Measurements from ENCODE around the gene ARHGEF10L.

Gene ARHGEF10L

GRCh38 chr1:17569200-17570139 lies 30.0 kb downstream of the ARHGEF10L start:
- DNase-seq (ENCODE audit: low read depth in 3 of 3), result no peak

GRCh38 chr1:17570228-17570627 lies 30.7 kb downstream of the ARHGEF10L start:
- no peak for DNase-seq (ENCODE audit: low read depth in 3 of 3)

- DNase-seq (ENCODE audit: low read depth in 3 of 3), result no peak
Measured at GRCh38 chr1:17572264-17572985, 32.9 kb downstream of the ARHGEF10L start.

GRCh38 chr1:17573518-17574041 lies 34.1 kb downstream of the ARHGEF10L start:
- DNase-seq (ENCODE audit: low read depth in 3 of 3), result no peak

- no peak for DNase-seq (ENCODE audit: low read depth in 3 of 3)
Measured at GRCh38 chr1:17574516-17574915, 35.0 kb downstream of the ARHGEF10L start.

GRCh38 chr1:17575797-17576518 lies 36.5 kb downstream of the ARHGEF10L start:
- no peak for DNase-seq (ENCODE audit: low read depth in 3 of 3)

- no peak for DNase-seq (ENCODE audit: low read depth in 3 of 3)
Measured at GRCh38 chr1:17576519-17576853, 37.0 kb downstream of the ARHGEF10L start.

GRCh38 chr1:17577907-17578297 lies 38.4 kb downstream of the ARHGEF10L start:
- DNase-seq (ENCODE audit: low read depth in 3 of 3), result no peak

GRCh38 chr1:17579951-17580939 lies 40.7 kb downstream of the ARHGEF10L start:
- DNase-seq (ENCODE audit: low read depth in 3 of 3), result no peak

GRCh38 chr1:17581389-17582123 lies 42.1 kb downstream of the ARHGEF10L start:
- DNase-seq (ENCODE audit: low read depth in 3 of 3), result no peak

- no peak for DNase-seq (ENCODE audit: low read depth in 3 of 3)
Measured at GRCh38 chr1:17582124-17582774, 42.8 kb downstream of the ARHGEF10L start.

GRCh38 chr1:17584539-17584938 lies 45.0 kb downstream of the ARHGEF10L start:
- no peak for DNase-seq (ENCODE audit: low read depth in 3 of 3)

GRCh38 chr1:17585266-17585987 lies 45.9 kb downstream of the ARHGEF10L start:
- no peak for DNase-seq (ENCODE audit: low read depth in 3 of 3)

GRCh38 chr1:17586172-17586964 lies 46.9 kb downstream of the ARHGEF10L start:
- no peak for DNase-seq (ENCODE audit: low read depth in 3 of 3)

- DNase-seq (ENCODE audit: low read depth in 3 of 3), result no peak
Measured at GRCh38 chr1:17587693-17588047, 48.2 kb downstream of the ARHGEF10L start.

- no peak for DNase-seq (ENCODE audit: low read depth in 3 of 3)
Measured at GRCh38 chr1:17588048-17588871, 48.8 kb downstream of the ARHGEF10L start.

GRCh38 chr1:17591814-17592430 lies 52.4 kb downstream of the ARHGEF10L start:
- DNase-seq (ENCODE audit: low read depth in 3 of 3), result no peak
